Ramos (cell line): ENCODE data around the gene SYNPO2.
"Not testable (repeated sequence)": the region's sequence is repeated elsewhere in the genome, so short reads cannot be mapped to it uniquely, and the experiment has no call there.

Experiments used
- in situ Hi-C: fragments of 300-500 bp; cut with MboI; formaldehyde crosslinking; loops from one replicate; pipeline ENCODE4 v1.14.3; 2022; ENCODE audit warnings: low sequenced_read_pairs; ENCODE audit not compliant: unreplicated experiment

Gene SYNPO2

DNA sequence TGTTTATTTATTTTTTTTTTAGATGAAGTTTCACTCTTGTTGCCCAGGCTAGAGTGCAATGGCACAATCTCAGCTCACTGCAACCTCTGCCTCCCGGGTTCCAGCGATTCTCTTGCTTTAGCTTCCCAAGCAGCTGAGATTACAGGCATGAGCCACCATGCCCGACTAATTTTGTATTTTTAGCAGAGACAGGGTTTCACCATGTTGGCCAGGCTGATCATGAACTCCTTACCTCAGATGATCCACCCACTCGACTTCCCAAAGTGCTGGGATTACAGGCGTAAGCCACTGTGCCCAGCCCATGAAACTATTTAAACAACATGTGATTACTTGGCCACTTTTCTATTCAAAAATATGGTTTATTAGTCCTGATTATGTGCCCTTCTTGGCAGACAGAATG lies 158.4 kb downstream of the SYNPO2 start:
- in situ Hi-C loops = loop anchor here (10.0 kb wide), 1 partner anchor 248 kb away; no protein-coding TSS in a partner anchor

DNA sequence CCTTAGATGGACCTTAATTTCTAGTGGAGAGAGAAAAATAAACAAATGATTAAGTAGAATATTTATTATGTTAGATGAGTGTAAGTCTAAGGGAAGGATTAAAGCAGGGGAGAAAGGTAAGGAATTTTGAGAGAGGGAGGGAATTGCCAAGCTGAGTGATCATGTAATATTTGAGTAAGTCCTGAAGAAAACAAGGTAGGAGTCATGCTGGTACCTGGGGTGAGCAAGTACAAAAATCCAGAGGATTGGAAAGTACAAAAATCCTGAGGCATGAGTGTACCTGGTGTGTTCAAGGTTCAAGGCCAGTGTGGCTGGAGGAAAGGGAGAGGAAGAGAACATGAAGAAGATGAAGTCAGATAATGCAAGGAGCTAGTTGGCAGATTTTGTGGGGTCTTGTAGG lies 159.8 kb downstream of the SYNPO2 start:
- in situ Hi-C loops = loop anchor here (10.0 kb wide), 1 partner anchor 246 kb away; no protein-coding TSS in a partner anchor

DNA sequence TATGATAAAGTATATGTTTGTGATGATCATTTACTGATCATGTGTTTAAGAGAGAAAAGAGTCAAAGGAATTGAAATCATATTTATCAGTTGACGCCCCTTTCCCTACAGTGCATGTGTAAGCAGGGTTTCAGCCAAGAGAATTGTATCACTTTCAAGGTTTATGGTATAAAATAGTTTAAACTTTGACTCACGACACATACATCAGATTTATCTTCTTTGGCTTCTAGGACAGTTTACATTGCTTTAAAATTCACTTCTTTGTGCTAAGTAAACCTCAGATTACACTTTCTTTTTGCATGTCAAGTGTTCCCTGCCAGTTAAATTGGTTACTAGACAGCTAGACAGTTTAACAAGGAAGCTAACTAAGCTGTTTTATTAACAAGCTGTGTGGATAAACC lies 160.7 kb downstream of the SYNPO2 start:
- in situ Hi-C loops = loop anchor here (10.0 kb wide), 1 partner anchor 245 kb away; no protein-coding TSS in a partner anchor

DNA sequence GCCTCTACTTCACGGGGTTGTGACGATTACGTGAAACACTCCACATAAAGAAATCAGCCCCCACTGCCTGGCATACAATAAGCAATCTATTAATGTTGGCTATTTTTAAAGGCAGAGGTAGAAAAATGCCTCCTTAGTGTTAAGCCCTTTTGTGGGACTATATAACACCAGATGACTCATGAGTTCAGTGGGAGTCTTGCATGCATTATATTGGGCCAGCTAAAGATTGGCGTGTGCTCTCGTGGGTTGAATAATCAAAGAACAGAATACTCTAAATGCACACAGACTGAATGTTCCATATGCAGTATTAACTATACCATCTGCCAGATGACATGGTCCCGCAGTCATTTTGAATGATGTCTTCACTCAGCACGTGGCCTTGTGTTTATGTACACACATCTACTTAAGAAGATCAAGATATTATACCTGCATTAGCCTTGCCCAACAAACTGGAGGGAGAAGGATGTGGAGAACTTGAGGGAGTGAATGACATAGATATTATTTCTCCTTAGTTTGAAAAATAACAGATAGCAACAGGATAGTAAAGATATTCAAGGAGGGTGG lies 162.0 kb downstream of the SYNPO2 start:
- in situ Hi-C loops = no loop called here

DNA sequence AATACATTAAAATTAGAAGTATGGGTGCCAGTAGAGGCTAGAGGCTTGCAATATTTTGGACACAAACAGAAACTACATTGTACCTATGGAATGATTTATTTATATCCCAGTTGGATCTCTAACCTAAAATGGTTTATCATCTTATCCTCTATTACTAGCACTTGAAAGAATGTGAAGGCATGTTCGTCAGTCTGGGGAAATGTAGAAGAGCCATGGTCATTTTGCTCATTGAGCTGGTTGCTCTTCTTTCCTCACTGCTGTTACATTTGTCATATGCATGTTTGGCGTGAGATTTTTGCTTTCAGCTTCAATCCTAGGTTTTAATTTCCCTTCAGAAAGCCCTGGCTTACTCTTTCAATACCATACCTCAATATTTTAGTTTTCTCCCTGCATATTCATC lies 164.6 kb downstream of the SYNPO2 start:
- in situ Hi-C loops = no loop called here

DNA sequence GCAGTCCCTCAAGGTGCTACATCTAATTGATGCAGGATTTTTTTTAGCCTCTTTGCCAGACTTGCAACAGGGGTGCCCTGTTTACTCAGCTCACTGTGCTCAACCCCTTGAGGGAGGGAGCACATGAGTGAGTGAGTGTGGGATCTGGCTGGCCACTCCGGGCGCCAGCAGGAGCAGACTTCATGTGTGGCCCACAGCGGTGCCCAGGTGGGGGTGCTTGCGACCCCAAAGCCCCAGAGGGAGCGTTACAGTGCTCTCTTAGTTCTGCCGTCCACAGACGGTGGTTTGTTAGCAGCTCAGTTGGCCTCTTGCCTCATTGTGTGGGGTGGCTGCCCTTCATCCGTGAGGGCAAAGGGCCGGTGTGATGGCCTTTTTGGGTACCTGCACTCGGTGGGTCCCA lies 165.3 kb downstream of the SYNPO2 start:
- in situ Hi-C loops = no loop called here

DNA sequence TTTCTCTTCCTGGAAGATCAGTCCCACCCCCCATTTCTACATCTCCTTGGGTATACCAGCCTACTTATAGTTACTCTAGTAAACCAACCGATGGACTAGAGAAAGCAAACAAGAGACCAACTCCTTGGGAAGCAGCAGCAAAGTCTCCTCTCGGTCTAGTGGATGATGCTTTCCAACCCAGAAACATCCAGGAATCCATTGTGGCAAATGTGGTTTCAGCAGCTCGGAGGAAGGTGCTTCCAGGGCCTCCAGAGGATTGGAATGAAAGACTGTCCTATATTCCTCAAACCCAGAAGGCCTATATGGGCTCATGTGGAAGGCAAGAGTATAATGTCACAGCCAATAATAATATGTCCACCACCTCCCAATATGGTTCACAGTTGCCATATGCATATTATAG lies 168.8 kb downstream of the SYNPO2 start:
- in situ Hi-C loops = no loop called here

DNA sequence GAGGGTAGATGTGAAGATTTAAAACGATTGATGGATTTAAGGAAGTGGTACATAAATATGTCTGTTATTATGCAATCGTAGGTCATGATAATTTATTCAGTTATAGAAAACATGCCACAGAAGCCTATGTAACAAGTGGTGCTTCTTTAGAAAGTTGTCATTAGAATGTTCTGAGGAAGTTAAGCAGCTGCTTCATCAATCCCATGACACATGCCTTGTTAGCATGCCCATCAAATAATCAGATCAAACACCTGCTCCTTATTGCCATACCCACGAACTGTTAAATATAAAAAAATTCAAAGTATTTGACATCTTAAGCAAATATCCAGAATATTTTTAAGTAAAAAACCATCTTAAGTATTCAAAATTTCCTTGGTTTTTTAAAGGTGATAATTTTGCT lies 170.6 kb downstream of the SYNPO2 start:
- in situ Hi-C loops = no loop called here

DNA sequence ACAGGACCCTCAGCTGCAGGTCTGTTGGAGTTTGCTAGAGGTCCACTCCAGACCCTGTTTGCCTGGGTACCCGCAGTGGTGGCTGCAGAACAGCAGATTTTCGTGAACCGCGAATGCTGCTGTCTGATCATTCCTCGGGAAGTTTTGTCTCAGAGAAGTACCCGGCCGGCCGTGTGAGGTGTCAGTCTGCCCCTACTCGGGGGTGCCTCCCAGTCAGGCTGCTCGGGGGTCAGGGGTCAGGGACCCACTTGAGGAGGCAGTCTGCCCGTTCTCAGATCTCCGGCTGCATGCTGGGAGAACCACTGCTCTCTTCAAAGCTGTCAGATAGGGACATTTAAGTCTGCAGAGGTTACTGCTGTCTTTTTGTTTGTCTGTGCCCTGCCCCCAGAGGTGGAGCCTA lies 178.5 kb downstream of the SYNPO2 start:
- in situ Hi-C loops = not testable (repeated sequence)

DNA sequence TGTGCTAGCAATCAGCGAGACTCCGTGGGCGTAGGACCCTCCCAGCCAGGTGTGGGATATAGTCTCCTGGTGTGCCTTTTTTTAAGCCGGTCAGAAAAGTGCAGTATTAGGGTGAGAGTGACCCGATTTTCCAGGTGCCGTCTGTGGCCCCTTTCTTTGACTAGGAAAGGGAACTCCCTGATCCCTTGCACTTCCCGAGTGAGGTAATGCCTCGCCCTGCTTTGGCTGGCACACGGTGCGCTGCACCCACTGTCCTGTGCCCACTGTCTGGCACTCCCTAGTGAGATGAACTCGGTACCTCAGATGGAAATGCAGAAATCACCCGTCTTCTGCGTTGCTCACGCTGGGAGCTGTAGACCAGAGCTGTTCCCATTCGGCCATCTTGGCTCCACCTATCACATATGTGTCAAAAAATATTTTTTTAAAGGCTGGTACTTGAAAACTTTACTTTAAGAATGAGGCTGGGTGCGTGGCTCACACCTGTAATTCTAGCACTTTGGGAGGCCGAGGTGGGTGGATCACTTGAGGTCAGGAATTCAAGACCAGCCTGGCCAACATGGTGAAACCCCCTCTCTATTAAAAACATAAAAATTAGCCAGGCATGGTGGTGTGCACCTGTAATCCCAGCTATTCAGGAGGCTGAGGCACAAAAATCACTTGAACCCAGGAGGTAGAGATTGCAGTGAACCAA lies 179.2 kb downstream of the SYNPO2 start:
- in situ Hi-C loops = not testable (repeated sequence)

DNA sequence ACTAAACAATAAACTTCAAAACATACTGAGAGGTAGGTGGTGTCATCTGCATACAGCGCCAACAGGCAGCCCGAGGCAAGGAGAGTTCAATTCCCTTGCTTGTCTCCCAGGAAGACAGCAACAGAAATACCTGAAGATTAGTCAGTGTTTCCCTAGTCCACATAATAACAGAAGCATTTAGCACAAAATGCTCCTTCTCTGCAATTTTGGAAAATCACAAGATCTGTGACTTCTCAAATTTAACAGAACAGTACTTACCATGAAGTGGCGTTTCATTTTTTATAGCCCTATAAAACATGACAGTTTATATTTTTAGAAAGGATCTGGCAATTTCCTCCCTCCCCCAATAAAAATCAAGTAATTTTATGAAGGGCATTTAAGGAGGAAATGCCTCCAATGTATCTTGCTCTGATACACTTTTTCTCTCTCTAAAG lies 179.9 kb downstream of the SYNPO2 start:
- in situ Hi-C loops = no loop called here

DNA sequence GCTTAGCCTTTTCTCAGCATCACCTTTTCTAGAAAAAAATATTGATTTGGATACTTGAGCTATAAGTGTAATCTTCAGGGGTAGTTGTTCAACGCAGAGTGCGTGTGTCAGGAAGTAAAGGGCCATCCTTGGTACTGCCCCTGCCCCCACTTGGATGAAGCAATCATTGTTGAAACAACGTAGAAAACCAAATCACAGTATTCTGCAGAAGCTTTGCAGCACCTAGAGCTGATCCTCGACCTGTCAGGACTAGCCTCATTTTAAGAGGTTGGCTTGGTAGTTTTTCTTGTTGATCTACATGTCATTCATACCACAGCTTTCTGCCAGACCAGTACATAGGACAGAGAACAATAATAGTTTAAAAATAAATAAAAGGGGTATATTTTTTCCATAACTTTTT lies 181.6 kb downstream of the SYNPO2 start:
- in situ Hi-C loops = no loop called here

DNA sequence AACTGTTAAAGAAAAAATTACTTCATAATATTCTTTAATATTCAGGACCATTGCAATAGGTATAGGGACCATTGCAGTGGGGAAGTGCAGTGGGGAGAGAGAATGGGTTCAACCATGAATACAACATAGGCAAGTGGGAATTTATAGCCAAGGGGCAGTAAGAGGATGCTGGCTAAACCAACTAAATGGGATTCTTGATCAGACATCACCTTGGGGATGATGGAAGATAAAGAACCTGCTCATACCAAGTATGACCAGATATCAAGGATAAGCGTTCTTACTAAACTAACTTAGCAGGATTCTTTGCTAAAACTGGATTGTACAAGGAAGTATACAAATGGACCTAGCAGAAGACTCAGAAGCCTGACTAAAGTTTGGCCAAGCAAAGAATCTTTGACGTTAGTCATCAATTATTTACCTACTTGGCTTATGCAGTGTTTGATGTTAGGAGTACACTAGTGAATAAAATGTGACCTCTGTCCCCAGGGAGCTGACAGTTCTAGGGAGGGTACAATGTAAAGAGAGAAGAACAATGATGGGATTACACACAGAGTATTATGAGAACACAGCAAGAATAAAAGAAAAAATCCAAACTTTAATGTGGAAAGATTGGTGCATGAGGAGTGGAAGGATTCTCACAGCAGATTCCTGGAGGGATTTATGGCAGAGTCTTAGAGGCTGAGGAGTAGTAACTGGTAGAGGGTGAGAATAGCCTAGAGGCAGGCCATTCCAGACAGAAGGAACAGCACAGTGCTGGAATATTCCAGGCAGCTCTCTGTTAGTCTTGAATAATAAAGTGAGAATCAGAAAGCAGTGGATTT lies 192.3 kb downstream of the SYNPO2 start:
- in situ Hi-C loops = no loop called here

DNA sequence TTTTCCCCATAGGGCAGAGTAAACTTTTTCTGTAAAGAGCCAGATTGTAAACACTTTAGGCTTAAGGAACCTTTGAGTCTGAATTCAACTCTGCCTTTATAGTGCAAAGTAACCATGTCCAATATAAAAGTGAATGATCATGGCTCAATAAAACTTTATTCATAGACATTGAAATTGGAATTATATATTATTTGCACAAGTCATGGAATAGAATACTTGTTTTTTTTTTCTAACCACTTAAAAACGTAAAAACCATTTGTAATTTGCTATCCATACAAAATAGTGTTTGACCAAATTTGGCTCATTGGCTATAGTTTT lies 192.8 kb downstream of the SYNPO2 start:
- in situ Hi-C loops = no loop called here

DNA sequence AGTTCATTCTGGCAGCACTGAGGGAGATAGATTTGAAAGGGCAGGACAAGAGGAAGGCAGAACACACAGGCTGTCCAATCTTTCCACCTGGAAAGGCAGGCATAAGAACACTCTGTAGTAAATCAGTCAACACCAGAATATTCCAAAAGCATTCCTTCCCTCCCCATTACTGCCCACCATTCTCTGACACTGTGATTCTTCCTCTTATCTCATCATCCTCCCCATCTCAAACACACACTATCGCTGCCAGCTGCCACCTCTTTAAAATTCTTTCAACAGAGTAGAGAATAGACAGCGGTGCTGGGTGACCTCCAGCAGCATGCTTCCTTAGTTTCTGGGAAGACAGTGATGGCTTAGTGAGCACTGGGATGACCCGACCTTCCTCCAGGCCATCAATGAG lies 193.3 kb downstream of the SYNPO2 start:
- in situ Hi-C loops = no loop called here

DNA sequence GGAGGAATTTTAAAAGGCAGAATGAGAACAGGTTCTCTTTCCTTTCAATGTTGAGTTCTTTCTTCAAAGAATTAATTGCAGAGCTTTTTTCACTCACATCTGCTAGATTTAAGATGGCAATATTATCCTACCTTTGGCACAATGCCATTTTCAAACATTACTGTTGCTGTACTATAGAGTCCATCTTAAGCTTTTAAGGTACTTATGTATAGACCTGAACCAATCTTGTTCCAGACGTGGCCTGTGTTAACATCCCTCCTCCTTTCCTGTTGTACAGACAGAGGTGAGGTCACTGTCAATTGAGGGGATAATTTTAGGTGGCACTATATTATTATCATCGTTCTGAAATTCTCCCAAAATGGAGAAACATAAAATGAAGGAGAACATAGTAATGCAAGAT lies 194.0 kb downstream of the SYNPO2 start:
- in situ Hi-C loops = no loop called here

DNA sequence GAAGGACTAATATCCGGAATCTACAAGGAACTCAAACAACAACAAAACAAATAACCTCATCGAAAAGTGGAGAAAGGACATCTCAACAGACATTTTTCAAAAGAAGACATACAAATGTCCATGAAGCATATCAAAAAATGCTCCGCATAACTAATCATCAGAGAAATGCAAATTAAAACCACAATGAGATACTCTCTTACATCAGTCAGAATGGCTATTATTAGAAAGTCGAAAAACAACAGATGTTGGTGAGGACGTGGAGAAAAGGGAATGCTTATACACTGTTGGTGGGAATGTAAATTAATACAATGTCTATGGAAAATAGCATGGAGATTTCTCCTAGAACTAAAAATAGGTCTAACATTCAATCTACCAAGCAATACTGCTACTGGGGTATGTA lies 195.9 kb downstream of the SYNPO2 start:
- in situ Hi-C loops = no loop called here

DNA sequence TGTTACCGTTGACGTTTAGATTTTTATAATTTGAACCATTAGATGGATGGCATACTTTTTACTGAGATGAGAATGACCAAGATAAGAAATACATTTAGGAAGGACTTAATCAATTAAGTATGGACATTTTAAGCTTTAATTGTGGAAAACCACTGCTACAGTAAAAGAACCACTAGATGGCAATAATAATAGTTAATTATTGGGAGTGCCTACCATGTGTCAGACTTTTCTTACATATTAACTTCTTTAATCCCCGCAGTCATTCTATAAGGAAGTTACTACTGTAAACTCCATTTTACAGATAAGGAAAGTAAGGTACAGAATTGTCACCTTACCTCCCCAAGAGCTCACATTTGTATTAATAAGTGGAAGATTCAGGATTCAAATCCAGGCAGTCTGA lies 198.5 kb downstream of the SYNPO2 start:
- in situ Hi-C loops = no loop called here

DNA sequence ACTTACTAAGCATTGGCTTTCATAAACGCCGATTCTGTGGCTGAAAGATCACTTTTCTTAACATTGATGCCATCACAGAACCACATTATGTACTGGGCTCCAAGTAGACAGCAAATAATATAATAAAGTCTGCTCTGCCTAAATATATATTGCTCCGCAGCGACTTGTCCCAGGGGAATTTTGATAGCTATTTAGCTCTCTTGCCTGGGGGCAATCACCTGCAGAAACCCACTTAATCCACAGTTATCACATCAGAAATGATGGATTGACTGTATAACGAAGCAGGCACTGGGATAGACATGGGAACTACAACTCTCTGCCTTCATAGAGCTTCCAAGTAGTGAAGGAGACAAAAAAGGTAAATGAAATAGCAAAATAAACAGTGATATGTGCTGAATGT lies 199.0 kb downstream of the SYNPO2 start:
- in situ Hi-C loops = no loop called here

DNA sequence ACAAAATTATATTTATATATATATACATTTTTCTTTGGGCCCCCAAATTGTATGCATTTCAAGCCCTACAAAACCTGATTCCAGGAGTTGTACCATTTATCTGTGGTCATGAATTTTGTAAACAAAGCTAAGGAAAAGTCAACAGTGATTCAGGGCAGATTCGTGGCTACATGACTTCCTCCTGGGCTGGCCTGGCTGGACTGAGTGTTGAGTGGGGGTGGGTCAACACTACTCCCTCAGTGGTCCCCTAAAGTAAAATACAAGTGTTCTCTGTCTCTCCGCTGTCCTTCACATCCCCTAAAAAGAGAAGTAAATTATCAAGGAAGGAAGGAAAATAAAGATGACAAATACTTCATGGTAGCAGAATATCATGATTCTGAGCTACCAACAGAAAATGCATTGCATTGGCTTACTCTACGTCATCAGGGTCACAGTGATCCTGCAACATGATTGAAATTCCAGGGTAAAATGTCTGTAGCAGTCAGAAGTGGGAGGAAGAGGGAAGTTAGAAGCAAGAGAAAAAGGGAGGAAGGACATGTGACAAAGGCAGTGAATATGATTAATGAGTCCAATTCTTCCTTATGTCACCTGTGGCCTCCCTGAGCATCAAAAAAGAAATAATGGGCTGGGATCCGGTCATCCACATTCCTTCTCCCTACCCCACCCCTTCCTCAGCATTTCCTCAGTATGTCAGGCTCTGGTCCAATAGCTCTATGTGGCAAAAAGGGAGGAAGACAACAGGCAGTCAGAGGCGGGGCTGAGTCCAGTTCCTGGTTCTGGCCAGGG lies 204.6 kb downstream of the SYNPO2 start:
- in situ Hi-C loops = no loop called here
